Measurements from ENCODE around the gene GRM1.

GRM1 gene

GRCh38 chr6:146028252-146028795 is 538 bp upstream of the GRM1 start:
- Histone ChIP-seq H3K4me1 (ENCODE audit: control insufficient read depth, insufficient read depth, low read length) (no peaks in the 10 kb centered on the region), H3K36me3 (ENCODE audit: control insufficient read depth in 2 of 2, insufficient read depth in 1 of 2, low read length in 2 of 2) (no peaks in the 10 kb centered on the region), H3K4me3 (ENCODE audit: low read depth, low read length) (peak overlapping the region; percentile 28), H3K27ac (ENCODE audit: extremely low read depth, low read depth, low read length) (no peak overlapping the region), H3K9me3 (ENCODE audit: control insufficient read depth, insufficient read depth, low read depth, low read length) (no peaks in the 10 kb centered on the region)
- CTCF ChIA-PET: interaction anchor here (2.1 kb wide), 1 partner anchor 9 kb away, joined by 7 read pairs; no protein-coding TSS in a partner anchor
- TF ChIP-seq REST (tag by site-specific recombination; IDR thresholded peaks at IDR 0.05): peak; percentile 99
- peak; percentile 65; the same call in 1 of the 2 replicates for TF ChIP-seq MEIS1 (CRISPR knock-in tag; IDR thresholded peaks at IDR 0.05; ENCODE audit: borderline replicate concordance)
- no peak for TF ChIP-seq ZNF514 (tag by site-specific recombination; IDR thresholded peaks at IDR 0.05)
- TF ChIP-seq HOXD13 (CRISPR knock-in tag; IDR thresholded peaks at IDR 0.05; ENCODE audit: borderline replicate concordance): 0 out of 2 replicates have a peak, but pooled peaks have one; percentile 46
- TF ChIP-seq SP3 (tag by site-specific recombination; IDR thresholded peaks at IDR 0.05): no peak
- peak; percentile 40; the same call in 1 of the 2 replicates for TF ChIP-seq ZNF600 (tag by site-specific recombination; IDR thresholded peaks at IDR 0.05)
- peak; percentile 53; the same call in 1 of the 2 replicates for TF ChIP-seq PBX3 (CRISPR knock-in tag; IDR thresholded peaks at IDR 0.05)
- TF ChIP-seq ZBTB48 (tag by site-specific recombination; IDR thresholded peaks at IDR 0.05): peak; percentile 86
- peak; percentile 39; the same call in 1 of the 2 replicates for TF ChIP-seq HOXC10 (CRISPR knock-in tag; IDR thresholded peaks at IDR 0.05)
- POLR2A ChIA-PET: no interaction called here

GRCh38 chr6:146029573-146030184 is 817 bp downstream of the GRM1 start:
- POLR2A ChIA-PET: no interaction called here
- no peak overlapping the region for H3K4me3 ChIP-seq (ENCODE audit: low read depth, low read length)
- H3K27ac ChIP-seq (ENCODE audit: extremely low read depth, low read depth, low read length): no peak overlapping the region
- H3K36me3 ChIP-seq (ENCODE audit: control insufficient read depth in 2 of 2, insufficient read depth in 1 of 2, low read length in 2 of 2): no peaks in the 10 kb centered on the region
- CTCF ChIA-PET: no interaction called here
- H3K4me1 ChIP-seq (ENCODE audit: control insufficient read depth, insufficient read depth, low read length): no peaks in the 10 kb centered on the region
- no peaks in the 10 kb centered on the region for H3K9me3 ChIP-seq (ENCODE audit: control insufficient read depth, insufficient read depth, low read depth, low read length)
- TF ChIP-seq HIC1 (tag by site-specific recombination; IDR thresholded peaks at IDR 0.05) (no peak), ZNF664 (tag by site-specific recombination; IDR thresholded peaks at IDR 0.05) (no peak), ZNF768 (tag by site-specific recombination; IDR thresholded peaks at IDR 0.05) (no peak), SALL2 (tag by site-specific recombination; IDR thresholded peaks at IDR 0.05; ENCODE audit: borderline replicate concordance) (no peak), MZF1 (tag by site-specific recombination; IDR thresholded peaks at IDR 0.05; ENCODE audit: borderline replicate concordance) (no peak)

DNA sequence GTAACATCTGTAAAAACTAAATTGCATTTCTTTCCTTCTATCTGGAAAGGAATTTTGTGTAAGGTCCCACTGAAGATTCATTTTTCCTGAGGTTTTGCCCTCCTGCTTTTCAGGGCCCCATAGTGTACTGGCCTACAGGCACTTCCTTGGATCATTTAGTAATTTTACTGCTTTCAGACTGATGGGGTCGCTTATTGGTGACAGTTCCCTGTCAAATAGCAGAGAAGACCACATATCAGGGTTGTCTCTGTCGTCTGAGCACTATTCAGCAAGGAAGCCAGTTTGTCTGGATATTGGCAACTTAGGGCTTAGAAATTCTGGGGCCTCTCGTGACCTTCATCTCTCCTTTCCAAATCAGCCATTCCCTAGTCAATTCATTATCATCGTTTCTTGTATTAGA is 3.5 kb downstream of the GRM1 start:
- Histone ChIP-seq H3K4me1 (ENCODE audit: control insufficient read depth, insufficient read depth, low read length) (no peaks in the 10 kb centered on the region), H3K27ac (ENCODE audit: extremely low read depth, low read depth, low read length) (no peak overlapping the region), H3K9me3 (ENCODE audit: control insufficient read depth, insufficient read depth, low read depth, low read length) (no peaks in the 10 kb centered on the region), H3K4me3 (ENCODE audit: low read depth, low read length) (no peak overlapping the region), H3K36me3 (ENCODE audit: control insufficient read depth in 2 of 2, insufficient read depth in 1 of 2, low read length in 2 of 2) (no peaks in the 10 kb centered on the region)
- POLR2A ChIA-PET: no interaction called here
- no peak for TF ChIP-seq SP2 (tag by site-specific recombination; IDR thresholded peaks at IDR 0.05)
- no peak for TF ChIP-seq ZNF549 (tag by site-specific recombination; IDR thresholded peaks at IDR 0.05)
- TF ChIP-seq GLIS1 (tag by site-specific recombination; IDR thresholded peaks at IDR 0.05): no peak
- CTCF ChIA-PET: no interaction called here

Measured in HEK293 (cell line).